H1 (cell line): Measurements from ENCODE around the gene NUDCD2. TPM values are rescaled to one million over a fixed set of nuclear protein-coding genes. Genes with fewer than 3 reads are reported as not detected.

ENCODE experiments used
- CTCF ChIA-PET: fragments of 300-600 bp; sonication (Branson Sonifier 250); formaldehyde crosslinking; loops from one replicate; lab custom pipeline; 2021; ENCODE audit not compliant: partially characterized antibody; lab: Charles Lee
- POLR2A ChIA-PET: fragments of 300-600 bp; sonication (Branson Sonifier 250); formaldehyde crosslinking; loops from one replicate; lab custom pipeline; 2021; ENCODE audit warnings: inconsistent platforms; ENCODE audit not compliant: partially characterized antibody; lab: Charles Lee
- DNase-seq, 2 experiments: peaks; one replicate each; pipeline versions ENCODE4 v3.0.0 to v3.0.0-alpha.2; 2010 to 2022; ENCODE audit warnings: low spot score in 2 of 2, low read depth in 1 of 2, mixed read lengths in 1 of 2
- FAIRE-seq: peaks from 2 replicates; lab custom pipeline; 2011; peaks lifted over from hg19 to GRCh38; lab: Jason Lieb, UNC
- H2AFZ ChIP-seq: 2 replicates; pipeline ENCODE4 v1.8.1; 2012; ENCODE audit warnings: low read length, inconsistent platforms
- H2AK5ac ChIP-seq: 2 replicates; pipeline ENCODE4 v1.6.1; 2013; ENCODE audit warnings: low read depth, low read length
- H2BK120ac ChIP-seq: replicated peaks from 2 replicates; pipeline ENCODE3; 2013; ENCODE audit warnings: low read depth, low read length, inconsistent platforms
- H2BK12ac ChIP-seq: 2 replicates; pipeline ENCODE4 v1.6.1; 2013; ENCODE audit warnings: low read depth, low read length
- H2BK15ac ChIP-seq: 2 replicates; pipeline ENCODE4 v1.6.1; 2013; ENCODE audit warnings: low read length
- H2BK20ac ChIP-seq: 2 replicates; pipeline ENCODE4 v1.6.1; 2013; ENCODE audit warnings: low read length
- H2BK5ac ChIP-seq: 2 replicates; pipeline ENCODE4 v1.6.1; 2013; ENCODE audit warnings: low read depth, low read length
- H3K14ac ChIP-seq: 2 replicates; pipeline ENCODE4 v1.6.1; 2013; ENCODE audit warnings: inconsistent platforms; ENCODE audit not compliant: insufficient read length
- H3K18ac ChIP-seq: 2 replicates; pipeline ENCODE4 v1.6.1; 2013; ENCODE audit warnings: low read length; ENCODE audit errors: extremely low read depth
- H3K23ac ChIP-seq: 2 replicates; pipeline ENCODE4 v1.6.1; 2013; ENCODE audit warnings: inconsistent platforms; ENCODE audit not compliant: insufficient read length
- H3K23me2 ChIP-seq: 2 replicates; pipeline ENCODE4 v1.6.1; 2013; ENCODE audit warnings: low read depth, low read length
- H3K27ac ChIP-seq: 2 replicates; pipeline ENCODE4 v1.6.1; 2011; ENCODE audit warnings: low read depth, low read length, inconsistent platforms
- H3K27me3 ChIP-seq, 4 experiments: replicated peaks in 1 of 4; 1 replicate in 1 of 4; 2 replicates in 3 of 4; pipeline versions ENCODE4 v1.6.1 to v1.8.1; 2011 to 2013; ENCODE audit warnings: low read length in 3 of 4, mild to moderate bottlenecking in 3 of 4, inconsistent platforms in 2 of 4, mixed read lengths in 2 of 4, moderate library complexity in 1 of 4; ENCODE audit not compliant: control insufficient read depth in 3 of 4, insufficient read depth in 3 of 4; ENCODE audit errors: extremely low read depth in 1 of 4
- H3K36me3 ChIP-seq, 4 experiments: 2 replicates each; pipeline versions ENCODE4 v1.6.1 to v1.8.1; 2011 to 2013; ENCODE audit warnings: mild to moderate bottlenecking in 4 of 4, low read length in 3 of 4, moderate library complexity in 2 of 4, control low read depth in 1 of 4, inconsistent platforms in 1 of 4; ENCODE audit not compliant: insufficient read depth in 4 of 4, control insufficient read depth in 2 of 4
- H3K4ac ChIP-seq: replicated peaks from 2 replicates; pipeline ENCODE3; 2013; ENCODE audit warnings: low read length, low read depth, mixed read lengths, inconsistent platforms; ENCODE audit not compliant: insufficient read length
- H3K4me1 ChIP-seq, 4 experiments: replicated peaks in 1 of 4; 1 replicate in 1 of 4; 2 replicates in 3 of 4; pipeline versions ENCODE4 v1.6.1 to v1.8.1; 2011 to 2013; ENCODE audit warnings: low read length in 3 of 4, inconsistent platforms in 2 of 4, mixed read lengths in 1 of 4; ENCODE audit not compliant: insufficient read depth in 4 of 4, control insufficient read depth in 3 of 4
- H3K4me2 ChIP-seq, 2 experiments: 2 replicates each; pipeline versions ENCODE4 v1.6.1 to v1.8.1; 2011 to 2013; ENCODE audit warnings: low read depth in 2 of 2, low read length in 2 of 2, control low read depth in 1 of 2, inconsistent platforms in 1 of 2, mild to moderate bottlenecking in 1 of 2; ENCODE audit not compliant: insufficient read depth in 1 of 2
- H3K4me3 ChIP-seq, 4 experiments: fragments of 200-600, 300-600 bp in 1 of 4; sonication (generic), shearing (Covaris generic), sonication (Bioruptor Twin) in 1 of 4; 2 replicates each; pipeline versions ENCODE4 v1.5.1 to v1.8.1; 2011 to 2016; ENCODE audit warnings: low read length in 4 of 4, low read depth in 3 of 4, control low read depth in 2 of 4, inconsistent platforms in 2 of 4, mild to moderate bottlenecking in 2 of 4, mixed read lengths in 1 of 4, moderate library complexity in 1 of 4; ENCODE audit not compliant: insufficient read depth in 2 of 4; ENCODE audit errors: extremely low read depth in 1 of 4
- H3K56ac ChIP-seq: replicated peaks from 2 replicates; pipeline ENCODE3; 2013; ENCODE audit warnings: low read depth, mild to moderate bottlenecking, mixed read lengths, low read length, inconsistent platforms; ENCODE audit not compliant: insufficient read length
- H3K79me1 ChIP-seq: 2 replicates; pipeline ENCODE4 v1.6.1; 2013; ENCODE audit warnings: low read depth, low read length, control low read depth
- H3K79me2 ChIP-seq, 2 experiments: 2 replicates each; pipeline versions ENCODE4 v1.6.1 to v1.8.1; 2012 to 2013; ENCODE audit warnings: low read length in 2 of 2, mild to moderate bottlenecking in 2 of 2, inconsistent platforms in 1 of 2; ENCODE audit not compliant: insufficient read depth in 2 of 2, control insufficient read depth in 1 of 2
- H3K9ac ChIP-seq, 4 experiments: replicated peaks in 1 of 4; 1 replicate in 1 of 4; 2 replicates in 3 of 4; pipeline versions ENCODE4 v1.6.1 to v1.8.1; 2011 to 2013; ENCODE audit warnings: low read depth in 3 of 4, low read length in 3 of 4, control low read depth in 2 of 4, mild to moderate bottlenecking in 2 of 4, moderate library complexity in 2 of 4, inconsistent platforms in 1 of 4; ENCODE audit errors: extremely low read depth in 1 of 4
- H3K9me3 ChIP-seq, 2 experiments: 2 replicates each; pipeline versions ENCODE4 v1.6.1 to v1.8.1; 2012 to 2013; ENCODE audit warnings: mild to moderate bottlenecking in 2 of 2, moderate library complexity in 2 of 2, control low read depth in 1 of 2, inconsistent platforms in 1 of 2, low read depth in 1 of 2, low read length in 1 of 2, mixed read lengths in 1 of 2; ENCODE audit not compliant: insufficient read depth in 2 of 2
- H4K20me1 ChIP-seq, 2 experiments: replicated peaks in 1 of 2; 2 replicates each; pipeline versions ENCODE3 to v1.8.1; 2011 to 2013; ENCODE audit warnings: inconsistent platforms in 2 of 2, low read length in 2 of 2, mild to moderate bottlenecking in 1 of 2; ENCODE audit not compliant: insufficient read depth in 2 of 2, control insufficient read depth in 1 of 2
- H4K5ac ChIP-seq: 2 replicates; pipeline ENCODE4 v1.6.1; 2013; ENCODE audit warnings: low read length, low read depth, mixed read lengths, inconsistent platforms; ENCODE audit not compliant: insufficient read length
- H4K8ac ChIP-seq: 2 replicates; pipeline ENCODE4 v1.8.0; 2013; ENCODE audit warnings: mild to moderate bottlenecking, moderate library complexity, low read length, inconsistent platforms; ENCODE audit not compliant: insufficient read depth; ENCODE audit errors: extremely low read depth
- H4K91ac ChIP-seq: replicated peaks from 2 replicates; pipeline ENCODE3; 2013; ENCODE audit warnings: low read length, mixed read lengths, inconsistent platforms; ENCODE audit not compliant: insufficient read length
- ASH2L ChIP-seq: fragments of 200-600, 300-600 bp; sonication (generic); IDR thresholded peaks from one replicate; pipeline ENCODE4 v1.7.1; 2017; ENCODE audit warnings: low read length
- ATF3 ChIP-seq: IDR thresholded peaks from 2 replicates; pipeline ENCODE4 v1.6.1; 2011; ENCODE audit warnings: low read depth, mild to moderate bottlenecking, low read length; ENCODE audit not compliant: insufficient read depth
- BCL11A ChIP-seq, 2 experiments: IDR thresholded peaks; one replicate each; pipeline ENCODE4 v1.6.1; 2011; ENCODE audit warnings: low read depth in 2 of 2, low read length in 2 of 2, mild to moderate bottlenecking in 2 of 2
- CBX8 ChIP-seq: fragments of 300-800, 300-1000 bp; sonication (generic); IDR thresholded peaks from 2 replicates; pipeline ENCODE4 v1.7.1; 2016; ENCODE audit warnings: low read depth, low read length, borderline replicate concordance
- CHD2 ChIP-seq: IDR thresholded peaks from 2 replicates; pipeline ENCODE4 v1.6.1; 2012; ENCODE audit warnings: low read length, improper control_type of control experiment
- GTF2F1 ChIP-seq: IDR thresholded peaks from 2 replicates; pipeline ENCODE4 v1.6.1; 2012; ENCODE audit warnings: low read depth, low read length, improper control_type of control experiment, borderline replicate concordance
- JUN ChIP-seq: IDR thresholded peaks from 2 replicates; pipeline ENCODE4 v1.6.1; 2011; ENCODE audit warnings: low read depth, mild to moderate bottlenecking, improper control_type of control experiment, low read length
- NANOG ChIP-seq: IDR thresholded peaks from 2 replicates; pipeline ENCODE4 v1.6.1; 2011; ENCODE audit warnings: low read length, low read depth, mild to moderate bottlenecking, inconsistent platforms; ENCODE audit not compliant: insufficient read depth, poor library complexity, severe bottlenecking
- RBBP5 ChIP-seq: IDR thresholded peaks from 2 replicates; pipeline ENCODE4 v1.7.1; 2012; ENCODE audit warnings: low read depth, mild to moderate bottlenecking, inconsistent platforms, low read length, moderate library complexity, borderline replicate concordance
- SIN3A ChIP-seq, 2 experiments: IDR thresholded peaks in 1 of 2; conservative IDR thresholded peaks in 1 of 2; 2 replicates each; pipeline ENCODE4 v1.6.1; 2011 to 2012; ENCODE audit warnings: low read length in 2 of 2, improper control_type of control experiment in 1 of 2, low read depth in 1 of 2, mild to moderate bottlenecking in 1 of 2
- SP2 ChIP-seq: IDR thresholded peaks from 2 replicates; pipeline ENCODE4 v1.6.1; 2012; ENCODE audit warnings: mild to moderate bottlenecking, low read length, inconsistent platforms
- TAF7 ChIP-seq: optimal IDR thresholded peaks from 2 replicates; pipeline ENCODE3; 2011; ENCODE audit warnings: low read depth, mild to moderate bottlenecking, inconsistent platforms, low read length, moderate library complexity, borderline replicate concordance
- TCF12 ChIP-seq: IDR thresholded peaks from 2 replicates; pipeline ENCODE4 v1.6.1; 2011; ENCODE audit warnings: low read depth, mild to moderate bottlenecking, low read length
- ZNF274 ChIP-seq: IDR thresholded peaks from 2 replicates; pipeline ENCODE4 v1.7.0; 2012; ENCODE audit warnings: low read length, borderline replicate concordance; ENCODE audit errors: extremely low read depth
- WGBS, 2 experiments: shearing (Covaris generic) in 1 of 2; methylation state at CpG; one replicate each; pipeline versions ENCODE4 v1.1.6 to v1.1.7; 2013 to 2015; ENCODE audit warnings: low lambda C conversion rate in 2 of 2, mixed read lengths in 2 of 2, inconsistent platforms in 1 of 2, low coverage in 1 of 2, missing lambda C conversion rate in 1 of 2; ENCODE audit not compliant: insufficient replicate concordance in 2 of 2, insufficient coverage in 1 of 2, insufficient read length in 1 of 2; ENCODE audit errors: extremely low coverage in 1 of 2, missing lambda C conversion rate in 1 of 2; 5-methylcytosine and 5-hydroxymethylcytosine counted together
- polyA plus RNA-seq, 7 experiments: library from polyadenylated mRNA; depleted of rRNA in 3 of 7; stranded (reverse) in 5 of 7; unstranded in 2 of 7; fragments of >200 nt in 5 of 7; fragments of 200-250 nt in 2 of 7; gene quantifications; 1 replicate in 5 of 7; 2 replicates in 1 of 7; 4 replicates in 1 of 7; pipeline versions ENCODE4 v1.2.1 to v1.2.3, GENCODE V29; 2011 to 2013; ENCODE audit warnings: missing spikeins in 2 of 7, mixed read lengths in 2 of 7
- total RNA-seq: library from RNA; stranded (reverse); fragmentation: NEBNext Ultra II Directional; extraction: Animal tissue kit (Norgen Biotek cat#: 25700); gene quantifications from 2 replicates; pipeline ENCODE4 v1.2.1, GENCODE V29; 2021

The NUDCD2 gene
- total and polyA plus RNA-seq, 2 of the 8 experiments (the other 6 are each of a cell fraction or from before 2014, with no cell fraction given) = 12.2 to 59.5 TPM

- FAIRE-seq (no peak), DNase-seq (no peak)
- no peak overlapping the region for H2AFZ ChIP-seq
- 85% methylated on average over 2 of the region's 2 CpGs; no CpG with 5 or more reads in 1 of the 2 experiments for WGBS, 2 experiments
- H4K91ac ChIP-seq = no peak overlapping the region
- H3K79me2 ChIP-seq = no peaks in the 10 kb centered on the region
- H3K9ac ChIP-seq = no peak overlapping the region
- H2BK20ac ChIP-seq = no peak overlapping the region
- no peaks in the 10 kb centered on the region for H3K36me3 ChIP-seq
- H3K56ac ChIP-seq = no peak overlapping the region
- H3K23me2 ChIP-seq = no peaks in the 10 kb centered on the region
- H3K4me1 ChIP-seq = peaks cover 0 to under 1% (median 0%) of the 10 kb centered on the region in 4 experiments; a peak in 2 of 7 replicates
- H3K79me1 ChIP-seq = no peaks in the 10 kb centered on the region
- ChIA-PET CTCF (interaction anchor here (1.7 to 7.8 kb wide), 4 partner anchors 27 to 1200 kb away, joined by 4 to 64 read pairs (median 6); partner anchors contain the start of gene CCNG1), POLR2A (no interaction called here)
- H2BK5ac ChIP-seq = no peak overlapping the region
- H2BK12ac ChIP-seq = no peak overlapping the region
- no peaks in the 10 kb centered on the region for H3K27me3 ChIP-seq
- H3K9me3 ChIP-seq = no peaks in the 10 kb centered on the region
- H2AK5ac ChIP-seq = no peak overlapping the region
- H4K8ac ChIP-seq = no peak overlapping the region
- no peak overlapping the region for H4K5ac ChIP-seq
- no peak overlapping the region for H2BK120ac ChIP-seq
- H2BK15ac ChIP-seq = no peak overlapping the region
- H3K23ac ChIP-seq = no peak overlapping the region
- no peak overlapping the region for H3K4me2 ChIP-seq
- no peak overlapping the region for H3K4me3 ChIP-seq
- H3K4ac ChIP-seq = no peak overlapping the region
- no peaks in the 10 kb centered on the region for H4K20me1 ChIP-seq
- H3K27ac ChIP-seq = no peak overlapping the region
- H3K14ac ChIP-seq = no peak overlapping the region
- H3K18ac ChIP-seq = no peak overlapping the region
- TF ChIP-seq CHD2 = no peak
- no peak for TF ChIP-seq ATF3
- no peak for TF ChIP-seq SIN3A (conservative IDR thresholded peaks at IDR 0.05 in 1 of 2, IDR thresholded peaks at IDR 0.05 in 1 of 2; ENCODE audit: low read depth in 1 of 2, low read length in 2 of 2)
- no peak for TF ChIP-seq RBBP5
- TF ChIP-seq TAF7 = no peak
- no peak for TF ChIP-seq GTF2F1
- no peak for TF ChIP-seq SP2
- no peak for TF ChIP-seq BCL11A (IDR thresholded peaks at IDR 0.05; ENCODE audit: low read depth in 2 of 2, low read length in 2 of 2)
- TF ChIP-seq TCF12 = no peak
- TF ChIP-seq NANOG = no peak
- TF ChIP-seq ASH2L = no peak
- TF ChIP-seq CBX8 = no peak
- TF ChIP-seq JUN = no peak
- TF ChIP-seq ZNF274 = no peak
Measured at GRCh38 chr5:163410505-163410904, 49.4 kb downstream of the NUDCD2 start.
